Smooth muscle cell (in vitro differentiated cells): ENCODE data around the gene APLP1. TPM values are rescaled to one million over a fixed set of nuclear protein-coding genes. Genes with fewer than 3 reads are reported as not detected.

Source experiments
- DNase-seq: peaks from one replicate; lab custom pipeline; 2025; ENCODE audit not compliant: unreplicated experiment; lab: John Stamatoyannopoulos, UW
- H2AFZ ChIP-seq: fragments of 200-600 bp; sonication (generic); 2 replicates; pipeline ENCODE4 v1.6.0; 2016; ENCODE audit warnings: antibody characterized with exemption, low read depth, mild to moderate bottlenecking
- H3F3A ChIP-seq: fragments of 200-600 bp; sonication (generic); 2 replicates; pipeline ENCODE4 v1.6.0; 2017; ENCODE audit warnings: antibody characterized with exemption, low read depth
- H3K27ac ChIP-seq: fragments of 200-600 bp; sonication (generic); 2 replicates; pipeline ENCODE4 v1.5.1; 2016; ENCODE audit warnings: low read depth, mild to moderate bottlenecking
- H3K27me3 ChIP-seq: fragments of 200-600 bp; sonication (generic); 2 replicates; pipeline ENCODE4 v1.6.1; 2016; ENCODE audit warnings: low read depth, mild to moderate bottlenecking
- H3K36me3 ChIP-seq: fragments of 200-600 bp; sonication (generic); 2 replicates; pipeline ENCODE4 v1.5.1; 2016; ENCODE audit warnings: low read depth
- H3K4me1 ChIP-seq: fragments of 200-600 bp; sonication (generic); 2 replicates; pipeline ENCODE4 v1.5.1; 2016; ENCODE audit warnings: low read depth
- H3K4me2 ChIP-seq: fragments of 200-600 bp; sonication (generic); 2 replicates; pipeline ENCODE4 v1.6.0; 2016; ENCODE audit warnings: mild to moderate bottlenecking
- H3K4me3 ChIP-seq: fragments of 200-600 bp; sonication (generic); 2 replicates; pipeline ENCODE4 v1.5.1; 2016; ENCODE audit warnings: mild to moderate bottlenecking
- H3K79me2 ChIP-seq: fragments of 200-600 bp; sonication (generic); 2 replicates; pipeline ENCODE4 v1.6.0; 2016; ENCODE audit warnings: low read depth, mild to moderate bottlenecking
- H3K9ac ChIP-seq: fragments of 200-600 bp; sonication (generic); 2 replicates; pipeline ENCODE4 v1.6.0; 2016; ENCODE audit warnings: low read depth
- H3K9me3 ChIP-seq: fragments of 200-600 bp; sonication (generic); replicated peaks from 2 replicates; pipeline ENCODE4 v1.5.1; 2016; ENCODE audit warnings: low read depth
- H4K20me1 ChIP-seq: fragments of 200-600 bp; sonication (generic); 2 replicates; pipeline ENCODE4 v1.6.0; 2016; ENCODE audit warnings: low read depth
- WGBS: methylation state at CpG from one replicate; pipeline ENCODE4 v1.1.7; 2016; ENCODE audit warnings: low lambda C conversion rate; 5-methylcytosine and 5-hydroxymethylcytosine counted together
- polyA plus RNA-seq: library from polyadenylated mRNA; unstranded; fragments of >200 nt; fragmentation: Nextera tagmentation; extraction: Ambion mirVana; gene quantifications from 2 replicates; pipeline ENCODE4 v1.2.1, GENCODE V29; 2016
- total RNA-seq: library from RNA; depleted of rRNA; stranded (reverse); fragments of >200 nt; gene quantifications from 2 replicates; pipeline ENCODE4 v1.2.3, GENCODE V29; 2014
- TF ChIP-seq, protein P1 (sequence below): fragments of 200-600 bp; sonication (generic); IDR thresholded peaks from 2 replicates; pipeline ENCODE4 v1.5.1; 2017; ENCODE audit warnings: borderline replicate concordance, mild to moderate bottlenecking, antibody characterized with exemption; ENCODE audit not compliant: insufficient read depth, poor library complexity, severe bottlenecking

The APLP1 gene
- total and polyA plus RNA-seq, 2 experiments from 2014 or later = 81.8 to 114 TPM

DNA sequence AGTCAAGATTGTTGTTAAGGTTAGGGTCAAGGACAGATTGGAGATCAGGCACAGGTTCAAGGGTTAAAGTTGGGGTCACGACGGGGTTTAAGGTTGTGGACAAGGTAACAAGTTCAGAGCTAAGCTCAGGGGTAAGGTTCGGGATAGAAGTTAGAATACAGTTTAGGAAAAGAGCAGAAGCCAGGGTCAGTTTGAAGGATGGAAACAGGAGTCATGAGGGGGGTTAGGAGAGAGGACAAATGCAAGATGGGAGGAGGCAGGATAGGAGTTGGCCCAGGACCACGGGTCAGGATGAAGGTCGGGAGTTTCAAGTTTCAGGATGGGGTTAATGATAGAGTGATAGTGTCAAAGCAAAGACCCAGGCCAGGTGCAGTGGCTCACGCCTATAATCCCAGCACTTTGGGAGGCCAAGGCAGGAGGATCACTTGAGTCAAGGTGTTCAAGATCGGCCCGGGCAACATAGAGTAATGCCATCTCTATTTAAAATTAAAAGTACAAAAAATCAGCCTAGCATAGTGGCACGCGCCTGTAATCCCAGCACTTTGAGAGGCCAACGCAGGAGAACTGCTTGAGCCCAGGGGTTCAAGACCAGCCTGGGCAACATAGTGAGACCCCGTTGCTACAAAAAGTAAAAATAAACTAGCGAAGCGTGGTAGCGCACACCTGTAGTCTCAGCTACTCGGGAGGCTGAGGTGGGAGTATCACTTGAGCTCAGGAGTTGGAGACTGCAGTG, 23.7 kb upstream of the APLP1 start:
- H3K4me3 ChIP-seq = no peak overlapping the region
- H4K20me1 ChIP-seq = no peaks in the 10 kb centered on the region
- no peaks in the 10 kb centered on the region for H3K9me3 ChIP-seq
- H3F3A ChIP-seq = no peaks in the 10 kb centered on the region
- 69% methylated on average over 16 of the region's 16 CpGs for WGBS
- H3K36me3 ChIP-seq = no peaks in the 10 kb centered on the region
- TF ChIP-seq, protein P1, sequence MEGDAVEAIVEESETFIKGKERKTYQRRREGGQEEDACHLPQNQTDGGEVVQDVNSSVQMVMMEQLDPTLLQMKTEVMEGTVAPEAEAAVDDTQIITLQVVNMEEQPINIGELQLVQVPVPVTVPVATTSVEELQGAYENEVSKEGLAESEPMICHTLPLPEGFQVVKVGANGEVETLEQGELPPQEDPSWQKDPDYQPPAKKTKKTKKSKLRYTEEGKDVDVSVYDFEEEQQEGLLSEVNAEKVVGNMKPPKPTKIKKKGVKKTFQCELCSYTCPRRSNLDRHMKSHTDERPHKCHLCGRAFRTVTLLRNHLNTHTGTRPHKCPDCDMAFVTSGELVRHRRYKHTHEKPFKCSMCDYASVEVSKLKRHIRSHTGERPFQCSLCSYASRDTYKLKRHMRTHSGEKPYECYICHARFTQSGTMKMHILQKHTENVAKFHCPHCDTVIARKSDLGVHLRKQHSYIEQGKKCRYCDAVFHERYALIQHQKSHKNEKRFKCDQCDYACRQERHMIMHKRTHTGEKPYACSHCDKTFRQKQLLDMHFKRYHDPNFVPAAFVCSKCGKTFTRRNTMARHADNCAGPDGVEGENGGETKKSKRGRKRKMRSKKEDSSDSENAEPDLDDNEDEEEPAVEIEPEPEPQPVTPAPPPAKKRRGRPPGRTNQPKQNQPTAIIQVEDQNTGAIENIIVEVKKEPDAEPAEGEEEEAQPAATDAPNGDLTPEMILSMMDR = no peak
- no peaks in the 10 kb centered on the region for H3K79me2 ChIP-seq
- H2AFZ ChIP-seq = no peak overlapping the region
- no peaks in the 10 kb centered on the region for H3K4me1 ChIP-seq
- H3K27ac ChIP-seq = no peak overlapping the region
- DNase-seq = no peak
- no peak overlapping the region for H3K9ac ChIP-seq
- H3K4me2 ChIP-seq = peak overlapping the region; percentile 74
- H3K27me3 ChIP-seq = peaks cover 74% of the 10 kb centered on the region

- no peaks in the 10 kb centered on the region for H3F3A ChIP-seq
- H3K79me2 ChIP-seq = no peaks in the 10 kb centered on the region
- no peaks in the 10 kb centered on the region for H3K36me3 ChIP-seq
- no peak overlapping the region for H2AFZ ChIP-seq
- H3K27me3 ChIP-seq = peaks cover 82% of the 10 kb centered on the region
- H4K20me1 ChIP-seq = no peaks in the 10 kb centered on the region
- peak overlapping the region; percentile 31 for H3K4me3 ChIP-seq
- 6% methylated on average over 56 of the region's 63 CpGs for WGBS
- TF ChIP-seq, protein P1 = no peak
- H3K4me1 ChIP-seq = no peaks in the 10 kb centered on the region
- H3K9me3 ChIP-seq = no peaks in the 10 kb centered on the region
- H3K27ac ChIP-seq = no peak overlapping the region
- no peak for DNase-seq
- peak overlapping the region; percentile 74 for H3K4me2 ChIP-seq
- H3K9ac ChIP-seq = no peak overlapping the region
Observed at GRCh38 chr19:35845215-35846037, 22.9 kb upstream of the APLP1 start.

DNA sequence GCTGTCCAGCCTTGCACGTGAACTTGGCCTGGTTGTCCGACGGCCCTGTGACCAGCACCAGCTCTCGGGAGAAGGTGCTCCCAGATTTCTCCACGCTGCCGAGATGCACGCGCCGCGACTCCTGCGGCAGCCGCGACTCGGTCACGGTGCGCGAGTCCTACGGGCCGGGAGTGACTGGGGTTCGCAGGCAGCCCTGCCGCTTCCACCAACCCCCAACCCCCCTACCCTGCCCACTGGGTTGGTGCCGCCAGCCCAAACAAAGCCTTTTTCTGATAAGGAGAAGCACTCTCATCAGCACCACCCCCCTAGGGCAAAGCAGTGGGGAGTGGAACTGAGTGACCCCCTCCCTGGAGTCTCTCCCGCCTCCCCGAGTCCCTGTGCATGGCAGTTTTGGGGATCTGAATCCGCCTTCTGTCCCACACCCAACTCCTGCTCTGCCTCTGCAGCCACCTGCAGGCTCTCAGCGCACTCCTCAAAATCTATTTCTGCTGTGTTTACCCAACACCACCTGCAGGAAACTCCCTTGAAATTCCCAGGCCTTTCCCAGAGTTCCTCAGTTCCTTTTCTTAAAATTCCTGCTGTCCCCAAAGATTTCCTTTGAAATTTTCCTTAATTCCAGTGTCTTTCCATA, 22.2 kb upstream of the APLP1 start:
- H3K4me3 ChIP-seq = peak overlapping the region; percentile 31
- H3F3A ChIP-seq = no peaks in the 10 kb centered on the region
- no peak overlapping the region for H3K27ac ChIP-seq
- H3K9ac ChIP-seq = no peak overlapping the region
- no peaks in the 10 kb centered on the region for H3K9me3 ChIP-seq
- H4K20me1 ChIP-seq = no peaks in the 10 kb centered on the region
- DNase-seq = no peak
- peaks cover 89% of the 10 kb centered on the region for H3K27me3 ChIP-seq
- no peaks in the 10 kb centered on the region for H3K4me1 ChIP-seq
- H2AFZ ChIP-seq = no peak overlapping the region
- 7% methylated on average over 22 of the region's 26 CpGs for WGBS
- TF ChIP-seq, protein P1 = no peak
- H3K36me3 ChIP-seq = no peaks in the 10 kb centered on the region
- H3K79me2 ChIP-seq = no peaks in the 10 kb centered on the region
- H3K4me2 ChIP-seq = peak overlapping the region; percentile 74
